ENCODE data around the gene ABHD16B. TPM values are rescaled to one million over a fixed set of nuclear protein-coding genes. Genes with fewer than 3 reads are reported as not detected.

Gene ABHD16B
- total and polyA plus RNA-seq, 2 of the 13 experiments (the other 11 are each of a cell fraction or from before 2014, with no cell fraction given) = not detected

DNA sequence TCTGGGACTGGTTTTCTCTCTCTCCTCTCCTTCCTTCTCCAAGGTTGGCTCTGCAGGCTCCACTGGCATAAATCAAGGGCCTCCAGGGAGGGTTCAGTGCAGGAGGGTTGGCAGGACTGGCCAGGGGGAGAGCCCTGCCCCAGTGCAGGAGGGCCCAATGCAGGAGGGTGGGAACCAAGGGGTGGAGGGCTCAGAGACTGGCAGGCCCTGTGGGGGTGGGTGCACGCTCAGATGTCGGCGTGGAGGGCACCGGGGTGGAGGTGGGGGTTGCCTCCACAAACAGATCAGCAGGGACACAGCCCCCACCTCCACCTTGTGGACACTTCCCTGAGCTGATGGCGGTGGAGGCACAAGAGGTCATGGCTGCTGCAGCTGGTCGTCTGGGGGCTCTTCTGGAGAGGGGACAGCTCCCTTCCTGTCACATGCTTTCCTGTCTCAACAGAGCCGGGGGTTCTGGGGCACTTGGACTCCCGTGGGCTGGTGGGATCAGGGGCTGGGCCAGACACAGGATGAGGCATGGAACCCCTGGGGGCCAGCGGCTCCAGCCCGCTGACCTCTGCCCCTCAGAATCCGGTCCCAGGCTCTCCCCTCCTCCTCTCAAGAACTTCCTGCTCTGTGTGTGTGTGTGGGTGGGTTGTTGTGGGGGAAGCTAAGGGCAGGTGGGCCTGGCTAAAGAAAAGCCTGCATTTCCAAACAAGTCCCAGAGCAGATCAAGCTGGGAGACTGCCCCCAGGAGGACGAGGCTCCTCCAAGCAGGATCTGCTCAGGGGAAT, 2.7 kb upstream of the ABHD16B start (continued):
- TF ChIP-seq, protein P1, sequence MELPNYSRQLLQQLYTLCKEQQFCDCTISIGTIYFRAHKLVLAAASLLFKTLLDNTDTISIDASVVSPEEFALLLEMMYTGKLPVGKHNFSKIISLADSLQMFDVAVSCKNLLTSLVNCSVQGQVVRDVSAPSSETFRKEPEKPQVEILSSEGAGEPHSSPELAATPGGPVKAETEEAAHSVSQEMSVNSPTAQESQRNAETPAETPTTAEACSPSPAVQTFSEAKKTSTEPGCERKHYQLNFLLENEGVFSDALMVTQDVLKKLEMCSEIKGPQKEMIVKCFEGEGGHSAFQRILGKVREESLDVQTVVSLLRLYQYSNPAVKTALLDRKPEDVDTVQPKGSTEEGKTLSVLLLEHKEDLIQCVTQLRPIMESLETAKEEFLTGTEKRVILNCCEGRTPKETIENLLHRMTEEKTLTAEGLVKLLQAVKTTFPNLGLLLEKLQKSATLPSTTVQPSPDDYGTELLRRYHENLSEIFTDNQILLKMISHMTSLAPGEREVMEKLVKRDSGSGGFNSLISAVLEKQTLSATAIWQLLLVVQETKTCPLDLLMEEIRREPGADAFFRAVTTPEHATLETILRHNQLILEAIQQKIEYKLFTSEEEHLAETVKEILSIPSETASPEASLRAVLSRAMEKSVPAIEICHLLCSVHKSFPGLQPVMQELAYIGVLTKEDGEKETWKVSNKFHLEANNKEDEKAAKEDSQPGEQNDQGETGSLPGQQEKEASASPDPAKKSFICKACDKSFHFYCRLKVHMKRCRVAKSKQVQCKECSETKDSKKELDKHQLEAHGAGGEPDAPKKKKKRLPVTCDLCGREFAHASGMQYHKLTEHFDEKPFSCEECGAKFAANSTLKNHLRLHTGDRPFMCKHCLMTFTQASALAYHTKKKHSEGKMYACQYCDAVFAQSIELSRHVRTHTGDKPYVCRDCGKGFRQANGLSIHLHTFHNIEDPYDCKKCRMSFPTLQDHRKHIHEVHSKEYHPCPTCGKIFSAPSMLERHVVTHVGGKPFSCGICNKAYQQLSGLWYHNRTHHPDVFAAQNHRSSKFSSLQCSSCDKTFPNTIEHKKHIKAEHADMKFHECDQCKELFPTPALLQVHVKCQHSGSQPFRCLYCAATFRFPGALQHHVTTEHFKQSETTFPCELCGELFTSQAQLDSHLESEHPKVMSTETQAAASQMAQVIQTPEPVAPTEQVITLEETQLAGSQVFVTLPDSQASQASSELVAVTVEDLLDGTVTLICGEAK (IDR thresholded peaks at IDR 0.05) = no peak
- TF ChIP-seq, protein P1 (CRISPR knock-in tag; IDR thresholded peaks at IDR 0.05) = peak; percentile 68; the same call in 1 of the 2 replicates
- TF ChIP-seq RFXANK (CRISPR knock-in tag; IDR thresholded peaks at IDR 0.05) = no peak

Measured in HepG2 (cell line).